HG02840 (cell line): ENCODE results near the gene GSTA3.
"Not testable (repeated sequence)": the region's sequence is repeated elsewhere in the genome, so short reads cannot be mapped to it uniquely, and the experiment has no call there.

ENCODE experiments used
- ATAC-seq: cut with Tn5 transposase; IDR thresholded peaks from one replicate; pipeline ENCODE4 v1.9.1; 2021; ENCODE audit warnings: mild to moderate bottlenecking, moderate library complexity, moderate number of reproducible peaks; ENCODE audit not compliant: unreplicated experiment, low FRiP score

Gene GSTA3

DNA sequence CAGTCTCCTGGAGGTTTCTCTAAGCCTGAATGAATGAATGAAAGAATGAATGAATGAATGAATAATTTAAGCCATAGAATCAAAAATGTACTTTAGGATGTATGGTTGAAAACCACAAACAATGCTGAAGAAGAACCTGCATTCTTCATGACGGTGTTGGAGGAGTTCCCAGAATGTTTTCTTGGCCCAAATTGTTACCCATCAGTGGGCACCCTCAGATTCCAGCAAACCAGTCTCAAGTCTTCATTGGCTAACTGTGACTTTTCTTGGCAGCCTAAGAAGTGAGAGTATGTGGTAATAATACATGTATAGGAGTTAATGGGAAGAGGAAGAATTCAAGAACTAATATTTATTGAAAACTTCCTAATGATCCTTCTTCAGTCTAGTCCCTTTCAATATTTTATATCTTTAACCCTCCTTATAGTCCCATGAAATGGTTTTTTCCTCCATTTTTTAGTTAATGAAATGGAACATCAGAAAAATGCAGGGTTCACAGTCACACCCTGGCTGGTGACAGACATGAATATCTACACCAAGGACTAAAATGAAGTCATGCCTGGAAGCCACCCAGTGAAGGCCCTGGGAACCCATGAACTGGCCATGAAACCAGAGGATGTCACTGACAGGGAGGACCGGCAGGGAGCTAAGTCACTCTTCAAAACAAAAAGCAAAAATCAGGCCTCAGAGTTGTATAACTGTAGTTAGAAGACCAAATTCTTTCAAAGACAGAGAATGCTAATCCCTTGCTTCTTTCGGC, 39.0 kb downstream of the GSTA3 start:
- ATAC-seq, result not testable (repeated sequence)

GRCh38 chr6:52868899-52869298, 40.6 kb downstream of the GSTA3 start:
- ATAC-seq, result not testable (repeated sequence)

GRCh38 chr6:52868240-52868639, 41.3 kb downstream of the GSTA3 start:
- ATAC-seq, result no peak

- not testable (repeated sequence) for ATAC-seq
These were observed 48.3 kb downstream of the GSTA3 start for GRCh38 chr6:52861151-52861550.

GRCh38 chr6:52858416-52858815, 51.1 kb downstream of the GSTA3 start:
- ATAC-seq, result no peak

GRCh38 chr6:52856137-52856536, 53.4 kb downstream of the GSTA3 start:
- ATAC-seq, result not testable (repeated sequence)

DNA sequence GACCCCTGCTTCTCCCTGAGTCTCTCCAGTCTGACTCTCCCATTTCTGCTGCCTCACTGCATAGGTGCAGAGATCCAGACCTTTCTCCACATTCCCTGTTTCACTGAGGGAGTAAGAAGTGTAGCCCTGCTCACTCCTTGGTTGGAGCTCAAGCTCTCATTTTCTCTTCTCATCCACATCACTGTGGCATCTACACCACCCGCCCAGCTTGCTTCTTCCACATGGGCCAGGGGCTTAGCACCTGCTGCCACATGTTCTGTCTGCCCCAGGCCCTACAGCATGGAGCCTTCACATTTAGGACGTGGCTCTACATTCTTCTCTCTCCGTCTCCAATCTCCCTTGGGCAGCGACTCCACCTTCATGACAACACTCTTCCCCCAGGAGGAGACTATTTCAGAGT, 60.4 kb downstream of the GSTA3 start:
- ATAC-seq, result no peak
